Measurements from ENCODE around the gene ZP4.

ZP4 gene

GRCh38 chr1:237902960-237903743 is 12.4 kb upstream of the ZP4 start:
- Histone ChIP-seq H3K27me3 (ENCODE audit: low read depth, low read length) (no peaks in the 10 kb centered on the region), H3K36me3 (ENCODE audit: control insufficient read depth in 1 of 2, insufficient read depth in 2 of 2, low read length in 2 of 2) (no peaks in the 10 kb centered on the region), H3K9me3 (ENCODE audit: control insufficient read depth in 1 of 2, low read length in 2 of 2) (no peaks in the 10 kb centered on the region), H3K4me3 (ENCODE audit: low read depth in 1 of 2, low read length in 2 of 2) (no peak overlapping the region), H3K27ac (ENCODE audit: low read length) (no peak overlapping the region), H3K4me1 (ENCODE audit: control insufficient read depth in 1 of 2, insufficient read depth in 2 of 2, low read length in 2 of 2) (no peaks in the 10 kb centered on the region)

GRCh38 chr1:237901299-237901934 is 10.7 kb upstream of the ZP4 start:
- Histone ChIP-seq H3K36me3 (ENCODE audit: control insufficient read depth in 1 of 2, insufficient read depth in 2 of 2, low read length in 2 of 2) (no peaks in the 10 kb centered on the region), H3K4me1 (ENCODE audit: control insufficient read depth in 1 of 2, insufficient read depth in 2 of 2, low read length in 2 of 2) (no peaks in the 10 kb centered on the region), H3K4me3 (ENCODE audit: low read depth in 1 of 2, low read length in 2 of 2) (no peak overlapping the region), H3K27ac (ENCODE audit: low read length) (no peak overlapping the region), H3K9me3 (ENCODE audit: control insufficient read depth in 1 of 2, low read length in 2 of 2) (no peaks in the 10 kb centered on the region), H3K27me3 (ENCODE audit: low read depth, low read length) (no peaks in the 10 kb centered on the region)

GRCh38 chr1:237895630-237896029 is 4.9 kb upstream of the ZP4 start:
- H3K36me3 ChIP-seq (ENCODE audit: control insufficient read depth in 1 of 2, insufficient read depth in 2 of 2, low read length in 2 of 2), result no peaks in the 10 kb centered on the region
- no peaks in the 10 kb centered on the region for H3K9me3 ChIP-seq (ENCODE audit: control insufficient read depth in 1 of 2, low read length in 2 of 2)
- no peaks in the 10 kb centered on the region for H3K27me3 ChIP-seq (ENCODE audit: low read depth, low read length)
- no peak overlapping the region for H3K27ac ChIP-seq (ENCODE audit: low read length)
- no peaks in the 10 kb centered on the region for H3K4me1 ChIP-seq (ENCODE audit: control insufficient read depth in 1 of 2, insufficient read depth in 2 of 2, low read length in 2 of 2)
- H3K4me3 ChIP-seq (ENCODE audit: low read depth in 1 of 2, low read length in 2 of 2), result no peak overlapping the region

- H3K27me3 ChIP-seq (ENCODE audit: low read depth, low read length), result no peaks in the 10 kb centered on the region
- no peaks in the 10 kb centered on the region for H3K36me3 ChIP-seq (ENCODE audit: control insufficient read depth in 1 of 2, insufficient read depth in 2 of 2, low read length in 2 of 2)
- H3K4me1 ChIP-seq (ENCODE audit: control insufficient read depth in 1 of 2, insufficient read depth in 2 of 2, low read length in 2 of 2), result no peaks in the 10 kb centered on the region
- H3K9me3 ChIP-seq (ENCODE audit: control insufficient read depth in 1 of 2, low read length in 2 of 2), result no peaks in the 10 kb centered on the region
- H3K27ac ChIP-seq (ENCODE audit: low read length), result no peak overlapping the region
- no peak overlapping the region for H3K4me3 ChIP-seq (ENCODE audit: low read depth in 1 of 2, low read length in 2 of 2)
Measured at GRCh38 chr1:237894131-237894530, 3.4 kb upstream of the ZP4 start.

GRCh38 chr1:237891979-237892378 is 1.3 kb upstream of the ZP4 start:
- Histone ChIP-seq H3K4me1 (ENCODE audit: control insufficient read depth in 1 of 2, insufficient read depth in 2 of 2, low read length in 2 of 2) (no peaks in the 10 kb centered on the region), H3K36me3 (ENCODE audit: control insufficient read depth in 1 of 2, insufficient read depth in 2 of 2, low read length in 2 of 2) (no peaks in the 10 kb centered on the region), H3K27me3 (ENCODE audit: low read depth, low read length) (no peaks in the 10 kb centered on the region), H3K9me3 (ENCODE audit: control insufficient read depth in 1 of 2, low read length in 2 of 2) (no peaks in the 10 kb centered on the region), H3K27ac (ENCODE audit: low read length) (no peak overlapping the region), H3K4me3 (ENCODE audit: low read depth in 1 of 2, low read length in 2 of 2) (no peak overlapping the region)

GRCh38 chr1:237891266-237891665 is 544 bp upstream of the ZP4 start:
- Histone ChIP-seq H3K27ac (ENCODE audit: low read length) (no peak overlapping the region), H3K36me3 (ENCODE audit: control insufficient read depth in 1 of 2, insufficient read depth in 2 of 2, low read length in 2 of 2) (no peaks in the 10 kb centered on the region), H3K9me3 (ENCODE audit: control insufficient read depth in 1 of 2, low read length in 2 of 2) (no peaks in the 10 kb centered on the region), H3K4me1 (ENCODE audit: control insufficient read depth in 1 of 2, insufficient read depth in 2 of 2, low read length in 2 of 2) (no peaks in the 10 kb centered on the region), H3K4me3 (ENCODE audit: low read depth in 1 of 2, low read length in 2 of 2) (no peak overlapping the region), H3K27me3 (ENCODE audit: low read depth, low read length) (no peaks in the 10 kb centered on the region)

- Histone ChIP-seq H3K36me3 (ENCODE audit: control insufficient read depth in 1 of 2, insufficient read depth in 2 of 2, low read length in 2 of 2) (no peaks in the 10 kb centered on the region), H3K9me3 (ENCODE audit: control insufficient read depth in 1 of 2, low read length in 2 of 2) (no peaks in the 10 kb centered on the region)
Measured at GRCh38 chr1:237890416-237890815, 306 bp downstream of the ZP4 start.

GRCh38 chr1:237888143-237888542 is 2.6 kb downstream of the ZP4 start:
- Histone ChIP-seq H3K27me3 (ENCODE audit: low read depth, low read length) (no peaks in the 10 kb centered on the region), H3K9me3 (ENCODE audit: control insufficient read depth in 1 of 2, low read length in 2 of 2) (no peaks in the 10 kb centered on the region), H3K36me3 (ENCODE audit: control insufficient read depth in 1 of 2, insufficient read depth in 2 of 2, low read length in 2 of 2) (no peaks in the 10 kb centered on the region), H3K27ac (ENCODE audit: low read length) (no peak overlapping the region), H3K4me3 (ENCODE audit: low read depth in 1 of 2, low read length in 2 of 2) (no peak overlapping the region), H3K4me1 (ENCODE audit: control insufficient read depth in 1 of 2, insufficient read depth in 2 of 2, low read length in 2 of 2) (no peaks in the 10 kb centered on the region)

More at GRCh38 chr1:237890416-237890815, 306 bp downstream of the ZP4 start:
- H3K4me3 ChIP-seq (ENCODE audit: low read depth in 1 of 2, low read length in 2 of 2), result no peak overlapping the region
- no peaks in the 10 kb centered on the region for H3K4me1 ChIP-seq (ENCODE audit: control insufficient read depth in 1 of 2, insufficient read depth in 2 of 2, low read length in 2 of 2)
- no peak overlapping the region for H3K27ac ChIP-seq (ENCODE audit: low read length)
- no peaks in the 10 kb centered on the region for H3K27me3 ChIP-seq (ENCODE audit: low read depth, low read length)

- Histone ChIP-seq H3K9me3 (ENCODE audit: control insufficient read depth in 1 of 2, low read length in 2 of 2) (no peaks in the 10 kb centered on the region), H3K4me1 (ENCODE audit: control insufficient read depth in 1 of 2, insufficient read depth in 2 of 2, low read length in 2 of 2) (no peaks in the 10 kb centered on the region), H3K27me3 (ENCODE audit: low read depth, low read length) (no peaks in the 10 kb centered on the region), H3K4me3 (ENCODE audit: low read depth in 1 of 2, low read length in 2 of 2) (no peak overlapping the region), H3K27ac (ENCODE audit: low read length) (no peak overlapping the region), H3K36me3 (ENCODE audit: control insufficient read depth in 1 of 2, insufficient read depth in 2 of 2, low read length in 2 of 2) (no peaks in the 10 kb centered on the region)
Measured at GRCh38 chr1:237887542-237887941, 3.2 kb downstream of the ZP4 start.

GRCh38 chr1:237884237-237884636 is 6.5 kb downstream of the ZP4 start:
- H3K36me3 ChIP-seq (ENCODE audit: control insufficient read depth in 1 of 2, insufficient read depth in 2 of 2, low read length in 2 of 2), result no peaks in the 10 kb centered on the region

GRCh38 chr1:237879195-237879594 is 11.5 kb downstream of the ZP4 start:
- Histone ChIP-seq H3K27ac (ENCODE audit: low read length) (no peak overlapping the region), H3K4me3 (ENCODE audit: low read depth in 1 of 2, low read length in 2 of 2) (no peak overlapping the region), H3K36me3 (ENCODE audit: control insufficient read depth in 1 of 2, insufficient read depth in 2 of 2, low read length in 2 of 2) (no peaks in the 10 kb centered on the region), H3K9me3 (ENCODE audit: control insufficient read depth in 1 of 2, low read length in 2 of 2) (no peaks in the 10 kb centered on the region), H3K27me3 (ENCODE audit: low read depth, low read length) (no peaks in the 10 kb centered on the region), H3K4me1 (ENCODE audit: control insufficient read depth in 1 of 2, insufficient read depth in 2 of 2, low read length in 2 of 2) (no peaks in the 10 kb centered on the region)

More at GRCh38 chr1:237884237-237884636, 6.5 kb downstream of the ZP4 start:
- H3K4me1 ChIP-seq (ENCODE audit: control insufficient read depth in 1 of 2, insufficient read depth in 2 of 2, low read length in 2 of 2), result no peaks in the 10 kb centered on the region
- no peaks in the 10 kb centered on the region for H3K9me3 ChIP-seq (ENCODE audit: control insufficient read depth in 1 of 2, low read length in 2 of 2)
- H3K27me3 ChIP-seq (ENCODE audit: low read depth, low read length), result no peaks in the 10 kb centered on the region
- H3K4me3 ChIP-seq (ENCODE audit: low read depth in 1 of 2, low read length in 2 of 2), result no peak overlapping the region
- H3K27ac ChIP-seq (ENCODE audit: low read length), result no peak overlapping the region
